ENCODE data around the gene KRT2.
A peak's percentile ranks its signal among the peaks of the same experiment; 100 is the strongest.
"Not testable (repeated sequence)": the region's sequence is repeated elsewhere in the genome, so short reads cannot be mapped to it uniquely, and the experiment has no call there.

KRT2 gene

DNA sequence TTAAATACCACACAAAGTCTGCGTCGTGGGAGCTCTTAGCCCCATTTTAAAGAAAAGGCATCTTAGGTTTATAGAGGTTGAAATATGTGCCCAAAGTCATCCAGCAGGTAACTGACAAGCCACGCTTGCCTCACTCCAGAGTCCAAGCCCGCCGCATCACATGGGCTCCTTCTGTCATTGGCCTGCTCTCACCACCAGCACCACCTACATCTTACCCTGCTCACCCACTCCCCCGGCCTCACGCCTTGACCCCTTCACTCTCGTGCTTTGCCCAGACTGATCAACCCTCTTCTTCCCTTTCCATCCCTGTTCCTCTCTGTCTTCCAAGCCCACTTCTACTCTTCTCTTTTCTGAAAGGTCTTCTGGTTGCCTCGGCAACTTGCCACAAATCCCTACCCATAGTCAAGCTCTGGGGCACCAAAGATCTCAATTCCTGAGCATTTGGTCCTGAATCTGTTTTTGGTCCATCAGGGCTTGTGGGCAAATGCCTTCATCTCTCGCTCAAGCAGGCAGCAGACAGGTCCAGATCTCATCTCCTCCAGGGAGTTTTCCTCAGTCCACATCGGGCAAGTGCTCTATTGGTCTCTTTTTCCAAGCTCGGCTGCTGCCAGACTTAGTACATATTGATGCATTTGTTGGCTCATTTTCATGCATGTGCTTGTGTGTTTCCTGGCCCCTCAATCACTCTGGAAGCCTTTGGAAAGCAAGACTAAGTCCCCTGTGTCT lies 31.7 kb upstream of the KRT2 start:
- no peak for DNase-seq

DNA sequence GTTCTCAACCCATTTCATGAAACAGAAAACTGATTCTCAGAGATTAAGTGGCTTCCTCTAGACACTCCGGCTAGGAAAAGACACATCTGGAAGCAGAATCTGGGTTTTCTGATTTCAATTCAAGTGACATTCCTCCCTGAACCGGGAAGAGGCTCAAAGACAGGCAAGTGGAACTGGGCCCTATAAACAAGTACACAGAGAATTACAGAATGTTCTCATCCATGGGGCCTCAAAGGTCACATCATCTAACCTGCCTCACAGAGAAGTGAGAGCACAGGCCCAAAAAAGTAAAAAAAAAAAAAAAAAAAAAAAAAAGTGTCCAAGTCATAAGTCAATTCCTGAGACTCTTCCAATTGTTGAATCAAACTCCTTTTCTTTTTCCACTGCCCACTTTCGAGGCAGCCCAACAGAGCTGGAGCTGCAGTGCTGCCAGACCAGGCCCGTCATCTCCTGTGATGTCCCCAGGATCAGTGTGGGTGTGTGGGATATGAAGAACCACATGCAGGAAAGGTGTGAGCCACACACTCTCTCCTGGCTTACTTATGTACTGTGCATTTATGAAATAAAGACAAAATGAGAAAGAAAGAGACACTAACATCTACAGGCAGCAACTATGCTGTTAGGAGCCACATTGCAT lies 31.0 kb upstream of the KRT2 start:
- DNase-seq, result no peak

DNA sequence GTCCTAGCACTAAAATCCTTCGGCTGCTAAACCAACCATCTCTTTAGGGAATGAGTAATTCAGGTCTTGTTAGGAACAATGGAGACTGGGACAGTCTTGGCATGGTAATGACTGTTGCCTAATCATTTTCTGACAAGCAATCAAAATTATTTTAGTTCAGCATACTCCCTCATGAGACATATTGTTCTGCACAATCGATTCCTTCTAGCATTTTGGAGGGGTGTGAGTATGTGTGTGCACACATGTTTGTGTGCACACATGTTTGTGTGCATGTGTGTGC lies 30.3 kb upstream of the KRT2 start:
- no peak for DNase-seq

DNA sequence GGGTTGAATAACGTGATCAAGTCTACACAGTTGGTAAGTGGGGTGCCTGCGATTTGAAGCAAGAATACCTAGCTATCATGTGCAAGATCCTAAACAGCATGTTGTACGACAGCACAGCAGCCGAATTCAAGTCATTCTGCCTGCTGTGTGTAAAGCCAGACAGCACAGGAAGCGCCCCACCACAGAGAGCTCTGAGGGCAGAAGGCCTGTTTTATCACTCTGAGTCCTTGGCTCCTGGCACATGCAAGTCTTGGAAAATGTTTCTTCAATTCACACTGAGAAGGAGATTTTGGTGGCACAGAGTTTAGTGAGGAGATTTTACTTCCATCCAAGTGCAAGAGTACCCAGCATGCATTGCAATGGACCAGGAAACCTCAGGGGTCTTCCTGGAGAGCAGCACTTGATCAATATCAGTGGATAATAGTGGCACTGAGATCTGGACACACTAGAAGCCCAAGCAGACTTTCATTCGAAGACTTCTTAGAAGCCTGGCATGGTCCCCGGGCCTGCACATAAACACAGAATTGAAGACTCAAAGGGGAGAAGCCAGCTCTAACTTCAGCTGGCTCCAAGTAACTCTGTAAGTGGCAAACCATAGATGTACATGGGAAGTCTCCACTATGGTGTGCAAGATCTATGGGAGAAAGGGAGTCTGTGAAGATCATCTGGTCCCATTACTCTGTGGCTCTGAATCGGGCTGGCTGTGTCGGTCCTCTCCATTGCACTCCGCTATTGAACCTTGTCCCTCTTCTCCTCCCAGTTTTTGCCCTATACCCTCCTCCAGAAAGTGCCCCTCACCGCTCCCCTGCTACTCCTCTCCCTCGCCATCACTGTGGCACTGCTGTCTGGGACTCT lies 29.7 kb upstream of the KRT2 start:
- no peak for DNase-seq

DNA sequence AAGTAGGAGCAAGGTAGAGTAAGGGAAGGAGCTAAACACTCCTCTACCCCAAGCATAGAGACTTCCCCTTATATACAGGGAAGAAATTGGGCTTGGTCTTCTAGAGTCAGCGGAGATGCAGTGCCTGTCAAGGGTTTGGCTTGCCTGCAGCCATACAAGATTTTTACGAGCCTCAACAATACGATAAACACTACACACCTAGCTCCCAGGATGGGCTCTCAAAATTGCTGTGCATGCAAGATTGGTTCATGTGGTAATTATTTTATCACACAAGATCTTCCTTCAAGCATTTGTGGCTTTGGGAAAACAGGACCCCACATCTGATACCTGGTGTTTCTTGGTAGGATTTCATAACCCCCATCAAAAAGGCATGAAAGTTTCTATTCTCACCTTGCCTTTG lies 28.4 kb upstream of the KRT2 start, which contains the start of gene KRT1:
Gene KRT1 (minus strand): TSS at position 45 of the 400 bp plus-strand sequence. CDS start 59 bp downstream, outside the sequence.
- DNase-seq, result no peak

DNA sequence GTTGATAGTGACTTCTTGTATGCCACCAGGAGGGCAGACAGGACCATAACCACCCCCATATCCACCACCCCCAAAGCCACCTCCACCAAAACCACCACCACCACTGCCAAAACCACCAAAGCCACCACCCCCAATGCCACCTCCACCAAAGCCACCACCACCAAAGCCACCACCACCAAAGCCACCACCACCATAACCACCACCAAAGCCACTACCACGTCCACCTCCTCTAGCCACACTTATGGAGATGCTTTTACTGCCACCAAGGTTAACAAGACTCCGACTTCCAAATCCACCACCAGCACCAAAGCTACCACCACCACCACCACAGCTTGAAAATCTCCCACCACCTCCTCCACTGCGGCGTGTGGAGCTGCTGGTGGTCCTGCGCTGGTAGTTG lies 27.9 kb upstream of the KRT2 start:
- no peak for DNase-seq

DNA sequence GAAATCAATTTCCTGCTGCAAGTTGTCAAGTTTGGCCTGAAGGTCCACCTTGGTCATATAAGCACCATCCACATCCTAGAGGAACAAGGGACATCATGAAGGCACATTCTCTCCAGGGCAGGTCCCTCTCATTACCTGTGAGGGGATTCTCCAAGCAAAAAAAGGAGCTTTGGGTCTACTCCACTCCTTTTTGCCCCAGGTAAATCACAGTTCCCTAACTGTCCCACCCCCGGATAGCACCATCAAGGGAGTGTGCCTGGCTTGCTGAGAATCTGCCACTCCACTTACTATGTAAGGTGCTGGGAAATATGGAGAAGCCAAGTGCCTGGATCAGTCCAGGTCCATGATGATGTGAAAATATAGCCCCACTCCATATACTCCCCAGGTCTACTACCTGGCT lies 25.7 kb upstream of the KRT2 start:
- DNase-seq, result no peak

DNA sequence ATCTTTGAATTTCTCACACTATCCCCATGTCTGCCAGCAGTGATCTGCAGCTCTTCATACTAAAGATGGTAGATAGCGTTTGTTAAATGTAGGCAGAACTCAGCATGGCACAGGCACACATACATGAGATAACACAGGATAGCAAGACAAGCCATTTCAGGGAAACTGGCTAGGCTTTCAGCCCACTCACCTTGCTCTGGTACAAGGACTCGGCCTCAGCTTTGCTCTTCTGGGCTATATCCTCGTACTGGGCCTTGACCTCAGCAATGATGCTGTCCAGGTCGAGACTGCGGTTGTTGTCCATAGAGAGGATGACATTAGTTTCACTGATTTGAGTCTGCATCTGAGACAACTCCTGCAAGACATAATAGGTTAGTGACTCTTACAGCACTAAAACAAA lies 25.1 kb upstream of the KRT2 start:
- DNase-seq, result no peak

DNA sequence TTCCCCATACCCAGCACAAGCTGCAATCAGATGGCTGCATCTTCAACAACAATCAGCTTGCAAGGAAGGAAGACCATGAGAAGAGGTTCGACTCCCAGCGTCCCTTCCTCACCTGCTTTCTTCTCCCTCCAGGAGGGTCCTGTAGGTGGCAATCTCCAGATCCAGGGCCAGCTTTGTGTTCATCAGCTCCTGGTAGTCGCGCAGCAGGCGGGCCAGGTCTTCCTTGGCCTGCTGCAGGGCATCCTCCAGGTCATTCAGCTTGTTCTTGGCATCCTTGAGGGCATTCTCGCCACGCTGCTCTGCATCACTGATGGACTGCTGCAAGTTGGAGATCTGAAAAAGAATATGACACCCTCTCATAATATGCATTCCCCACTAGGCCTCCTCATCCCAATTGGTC lies 24.2 kb upstream of the KRT2 start:
- no peak for DNase-seq

DNA sequence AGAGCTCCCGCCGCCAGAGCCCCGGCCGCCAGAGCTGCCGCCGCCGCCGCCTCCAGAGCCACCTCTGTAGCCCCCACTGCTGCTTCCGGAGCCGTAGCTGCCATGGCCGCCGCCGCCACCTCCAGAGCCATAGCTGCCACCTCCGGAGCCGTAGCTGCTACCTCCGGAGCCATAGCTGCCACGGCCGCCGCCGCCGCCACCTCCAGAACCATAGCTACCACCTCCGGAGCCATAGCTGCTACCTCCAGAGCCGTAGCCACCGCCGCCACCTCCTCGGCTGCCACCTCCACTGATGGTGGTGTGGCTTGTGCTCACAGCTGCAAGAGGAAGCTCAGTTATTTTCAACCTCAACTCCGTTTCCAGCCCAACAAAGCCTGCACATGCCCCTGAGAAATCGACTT lies 23.3 kb upstream of the KRT2 start:
- no peak for DNase-seq

DNA sequence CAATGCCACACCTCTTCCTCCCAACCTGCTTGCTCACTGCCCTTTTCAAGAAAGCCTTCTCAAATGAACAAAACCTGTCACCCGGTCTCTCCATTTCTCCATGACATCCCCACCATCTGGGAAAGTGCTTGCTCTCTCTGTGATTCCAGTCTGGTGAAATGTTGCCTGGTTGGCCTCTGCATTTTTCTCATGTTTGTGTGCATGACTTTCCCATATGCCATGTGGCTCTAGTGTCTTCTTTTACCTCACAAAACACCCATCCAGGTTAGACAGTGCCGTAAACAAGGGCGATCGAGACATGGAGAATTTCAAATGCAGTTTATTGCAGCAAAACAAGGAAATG lies 22.4 kb upstream of the KRT2 start:
- no peak for DNase-seq

DNA sequence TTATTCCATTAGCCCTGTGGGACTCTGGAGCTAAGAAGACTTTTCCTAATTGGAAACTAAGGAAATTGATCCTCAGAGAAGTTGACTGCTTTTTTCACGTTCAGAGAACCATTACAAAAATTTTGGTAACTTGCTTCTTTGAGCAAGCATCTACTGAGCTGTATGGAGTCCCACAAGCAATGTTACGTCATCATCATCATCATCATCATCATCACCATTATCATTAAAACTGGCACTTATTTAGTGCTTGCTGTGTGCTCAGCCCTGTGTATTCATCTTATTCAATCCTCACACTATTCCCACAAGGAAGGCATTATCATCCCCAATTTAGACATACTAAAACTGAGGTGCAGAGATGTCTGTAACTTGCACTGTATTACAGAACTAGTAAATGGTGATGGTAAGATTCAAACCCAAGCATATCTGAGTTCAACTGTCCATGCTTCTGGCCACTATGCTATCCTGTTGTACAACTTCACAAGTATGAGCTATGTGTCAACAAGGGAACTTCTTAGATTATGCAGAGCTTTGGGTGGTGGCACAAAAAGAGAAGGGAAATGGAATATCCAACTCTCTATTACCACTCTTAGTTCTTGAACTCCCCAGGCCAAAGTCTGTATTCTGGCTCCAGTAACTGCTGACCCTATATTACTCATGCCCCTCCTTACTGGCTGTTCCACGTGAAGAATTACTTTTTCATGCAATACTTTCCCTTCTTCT lies 21.9 kb upstream of the KRT2 start:
- DNase-seq, result no peak

DNA sequence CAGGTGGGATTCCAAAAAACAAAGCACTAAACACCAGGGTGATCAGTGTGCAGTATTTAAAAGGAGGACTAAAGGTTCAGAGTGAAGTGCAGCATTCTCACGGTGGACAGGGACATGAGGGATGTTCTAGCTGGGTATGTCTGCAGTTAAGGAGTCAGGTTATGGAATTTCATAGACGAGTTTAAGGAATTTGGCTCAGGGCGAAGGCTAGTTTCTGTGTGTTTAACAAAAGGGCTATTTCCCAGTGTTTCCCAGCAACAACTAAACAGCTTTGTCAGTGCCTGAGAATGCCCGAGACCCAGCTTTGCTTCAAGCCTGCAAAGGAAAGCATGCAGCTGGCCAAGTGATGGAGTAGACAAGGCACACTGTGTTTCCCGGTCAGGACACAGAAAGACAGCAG lies 21.2 kb upstream of the KRT2 start:
- DNase-seq, result no peak

DNA sequence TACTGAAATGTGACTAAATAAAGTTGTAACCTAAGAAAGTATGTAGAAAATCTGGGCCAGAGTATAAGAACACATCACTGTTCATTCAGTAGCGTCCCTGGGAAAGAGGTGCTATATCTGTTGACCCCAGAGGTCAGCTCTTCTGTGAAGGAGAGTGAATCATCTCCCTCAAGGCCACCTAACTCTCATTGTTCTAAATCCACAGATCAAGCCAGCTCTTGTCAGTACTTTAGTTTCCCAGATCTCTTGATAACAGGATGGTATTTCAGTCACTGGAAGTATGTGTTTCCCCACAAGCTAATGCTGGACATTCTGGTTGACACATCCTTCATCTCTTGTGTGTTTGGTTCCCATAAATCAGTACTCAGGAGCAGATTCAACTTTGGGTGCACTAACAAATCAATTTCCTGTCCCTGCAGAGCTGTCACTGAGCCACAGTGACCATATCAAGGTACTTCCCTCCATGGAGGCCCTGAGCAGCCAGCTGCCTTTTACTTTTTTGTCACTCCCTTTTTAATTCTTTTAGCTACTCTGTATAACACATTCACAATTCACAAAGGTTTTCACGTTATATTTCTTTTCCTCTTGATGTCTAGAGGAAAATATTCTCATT lies 20.4 kb upstream of the KRT2 start:
- DNase-seq, result peak; percentile 2

DNA sequence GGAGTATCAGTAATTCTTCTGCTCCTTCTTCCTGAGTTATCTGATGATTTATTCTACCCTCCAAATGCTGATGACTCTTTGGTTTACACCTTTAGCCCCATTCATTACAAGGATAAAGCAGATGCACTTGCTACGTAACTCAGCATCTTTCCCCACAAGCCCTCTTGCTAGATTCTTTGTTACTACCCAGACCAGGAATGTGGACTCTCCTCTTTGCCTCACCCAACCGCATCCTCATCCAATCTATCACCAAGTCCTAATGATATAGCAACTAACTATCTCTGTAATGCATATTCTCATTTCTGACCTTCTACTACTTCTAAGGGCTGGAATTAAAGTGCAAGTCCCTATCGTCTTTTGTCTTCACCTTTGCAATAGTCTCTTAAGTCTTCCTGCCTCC lies 18.9 kb upstream of the KRT2 start:
- DNase-seq, result no peak

DNA sequence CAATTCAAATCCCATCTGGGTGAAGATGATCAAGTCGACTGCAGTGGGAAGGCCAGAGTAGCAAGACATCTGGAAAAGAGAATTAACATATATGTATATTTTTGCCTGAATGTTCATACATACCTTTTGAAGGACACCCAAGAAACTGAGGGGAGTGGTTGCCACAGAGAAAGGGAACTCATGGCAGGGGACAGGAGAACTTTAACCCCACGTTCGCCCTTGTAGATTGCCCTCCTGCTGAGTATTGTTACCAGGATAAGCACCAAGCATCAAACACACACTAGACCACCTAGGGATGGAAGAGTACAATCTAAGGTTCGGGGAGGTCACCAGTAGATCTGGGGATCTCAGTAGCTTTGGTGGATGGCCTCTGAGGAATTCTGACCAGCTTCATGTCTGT lies 18.5 kb upstream of the KRT2 start:
- DNase-seq, result no peak

DNA sequence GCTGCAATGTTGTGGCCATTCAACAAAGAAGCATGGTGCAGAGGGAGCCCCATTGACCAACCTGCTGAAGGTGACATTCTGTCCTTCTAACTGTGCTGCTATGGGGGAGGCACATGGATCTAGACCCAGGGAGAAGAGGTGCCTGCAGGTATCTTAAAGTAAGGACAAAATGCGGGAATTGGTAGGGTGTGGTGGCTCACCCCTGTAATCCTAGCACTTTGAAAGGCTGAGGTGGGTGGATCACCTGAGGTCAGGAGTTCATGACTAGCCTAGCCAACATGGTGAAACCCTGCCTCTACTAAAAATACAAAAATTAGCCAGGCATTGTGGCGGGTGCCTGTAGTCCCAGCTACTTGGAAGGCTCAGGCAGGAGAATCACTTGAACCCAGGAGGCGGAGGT lies 17.9 kb upstream of the KRT2 start:
- not testable (repeated sequence) for DNase-seq

DNA sequence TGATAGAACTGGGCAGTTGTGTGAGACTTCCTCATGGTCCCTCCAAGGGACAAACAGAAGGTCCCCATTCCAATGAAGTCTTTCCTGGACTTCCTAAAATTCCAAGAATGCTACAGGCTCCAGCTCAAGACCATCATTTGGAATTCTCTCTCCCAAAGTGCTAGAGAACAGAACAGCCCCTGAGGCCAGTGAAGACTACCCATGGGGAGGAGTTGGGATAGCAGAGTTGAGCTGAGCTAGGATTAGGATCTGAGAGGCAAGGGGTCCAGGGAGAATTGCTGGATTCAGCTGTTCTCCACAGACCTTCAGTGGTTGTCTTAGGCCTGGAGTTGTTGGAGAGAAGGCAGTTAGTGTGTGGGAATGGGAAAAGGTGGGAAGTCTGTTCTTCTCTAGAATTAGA lies 17.4 kb upstream of the KRT2 start:
- DNase-seq, result no peak

DNA sequence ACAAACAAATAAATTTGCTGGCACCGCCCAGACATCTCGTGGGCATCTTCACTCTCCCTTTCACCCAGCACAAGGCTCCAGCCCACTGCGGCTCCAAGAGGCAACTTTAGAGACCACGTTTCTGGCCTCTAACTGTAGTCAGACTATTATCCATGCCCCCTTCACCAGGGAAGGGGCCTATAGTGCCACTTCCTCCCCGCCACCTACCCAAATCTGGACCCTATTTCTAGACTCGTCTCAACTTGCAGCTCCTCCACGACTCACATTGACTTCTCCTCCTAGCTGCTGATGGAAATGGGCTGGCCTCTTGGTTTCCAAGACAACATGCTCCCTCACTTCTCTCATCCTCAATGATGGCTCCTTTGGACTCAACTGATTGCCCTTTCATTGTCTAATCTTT lies 15.9 kb upstream of the KRT2 start:
- DNase-seq, result no peak

DNA sequence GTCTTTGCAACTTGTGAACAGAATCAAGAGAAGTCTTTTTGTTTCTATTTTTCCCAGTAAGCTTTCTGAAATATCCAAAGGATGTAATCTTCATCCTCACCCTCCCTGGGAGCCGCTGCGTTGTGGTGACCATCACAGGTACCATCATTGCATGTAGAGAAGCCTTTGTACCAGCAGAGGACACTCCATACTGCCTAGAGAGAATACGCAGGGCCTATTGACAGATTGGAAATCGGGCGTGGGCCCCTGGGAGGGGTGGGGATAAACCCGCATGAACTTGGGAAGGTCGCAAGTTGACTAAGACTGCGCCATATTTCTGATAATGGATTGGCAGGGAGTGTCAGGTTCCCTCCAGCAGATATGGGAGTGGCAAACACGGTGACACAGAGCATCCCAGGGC lies 15.5 kb upstream of the KRT2 start:
- no peak for DNase-seq

DNA sequence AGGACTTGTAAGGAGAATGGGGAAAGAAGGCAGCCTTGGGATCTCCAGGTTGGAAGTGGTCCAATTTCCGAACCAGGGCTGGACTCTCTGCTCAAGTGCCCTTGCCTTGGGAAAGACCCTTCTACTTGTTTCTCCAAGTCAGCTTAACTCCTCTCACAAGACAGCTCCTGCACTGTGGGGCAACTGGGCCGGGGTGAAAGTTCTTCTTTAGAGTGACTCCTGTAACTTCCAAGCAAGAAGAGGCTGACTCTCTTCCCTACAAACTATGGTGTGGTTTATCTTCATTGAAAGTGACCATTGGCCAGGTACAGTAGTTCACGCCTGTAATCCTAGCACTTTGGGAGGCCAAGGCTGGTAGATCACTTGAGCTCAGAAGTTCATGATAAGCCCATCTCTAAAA lies 14.5 kb upstream of the KRT2 start:
- no peak for DNase-seq

DNA sequence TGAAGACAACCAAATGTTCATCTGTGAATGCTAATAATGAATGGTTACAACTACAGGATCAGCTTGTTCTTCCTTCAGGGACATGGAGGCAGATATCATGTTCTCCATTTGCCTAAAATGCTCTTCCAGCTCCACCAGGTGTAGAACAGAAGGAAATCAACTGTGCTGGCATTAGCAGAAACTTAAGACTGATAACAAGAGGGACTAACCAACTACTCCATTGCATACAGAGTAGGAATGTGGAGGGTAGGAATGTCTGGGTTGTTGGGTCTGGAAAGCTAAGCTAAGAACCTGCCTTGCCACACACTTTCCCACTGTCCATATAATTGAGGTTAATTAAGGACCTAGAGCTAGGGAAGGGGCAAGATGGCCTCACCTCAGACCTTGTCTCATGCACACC lies 11.4 kb upstream of the KRT2 start:
- DNase-seq, result no peak

DNA sequence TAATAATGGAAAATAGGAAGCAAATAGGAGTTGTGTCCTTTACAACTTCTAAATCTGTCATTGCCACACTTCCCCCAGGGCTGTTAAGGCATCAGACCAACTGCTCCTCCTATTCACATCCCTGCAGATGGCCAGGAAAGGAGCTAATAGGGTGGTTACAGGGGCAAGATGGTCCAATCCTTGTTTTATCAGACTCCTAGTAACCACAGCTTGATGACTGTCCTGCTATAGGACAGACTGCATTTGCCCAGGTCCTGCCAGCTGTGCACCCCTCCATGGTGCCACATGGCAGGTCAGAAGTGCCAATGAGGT lies 10.9 kb upstream of the KRT2 start:
- no peak for DNase-seq
